GM19395 (cell line): ENCODE results near the gene CEP295NL.
"Not testable (repeated sequence)": the region's sequence is repeated elsewhere in the genome, so short reads cannot be mapped to it uniquely, and the experiment has no call there.

Source experiments
- ATAC-seq: cut with Tn5 transposase; IDR thresholded peaks from one replicate; pipeline ENCODE4 v1.9.1; 2021; ENCODE audit warnings: mild to moderate bottlenecking, moderate library complexity; ENCODE audit not compliant: unreplicated experiment

Gene CEP295NL

DNA sequence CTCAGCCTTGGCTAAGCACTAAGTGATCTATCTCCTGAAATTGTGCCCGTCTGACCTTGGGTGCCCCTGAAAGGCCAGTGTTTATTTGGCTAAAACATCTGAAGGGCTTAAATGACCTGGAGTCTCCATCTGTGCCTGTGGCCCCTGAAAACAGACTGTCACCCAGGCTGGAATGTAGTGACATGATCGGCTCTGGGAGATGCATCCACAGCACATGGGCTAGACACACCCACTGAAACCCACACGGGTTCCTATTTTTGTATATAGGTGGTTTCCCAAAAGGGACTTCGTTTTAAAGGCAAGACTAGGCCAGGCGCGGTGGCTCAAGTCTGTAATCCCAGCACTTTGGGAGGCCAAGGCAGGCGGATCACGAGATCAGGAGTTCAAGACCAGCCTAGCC lies 13.5 kb downstream of the CEP295NL start:
- ATAC-seq: no peak

- no peak for ATAC-seq
These were observed 14.0 kb downstream of the CEP295NL start for GRCh38 chr17:78888941-78889518.

- no peak for ATAC-seq
These were observed 16.0 kb downstream of the CEP295NL start for GRCh38 chr17:78886954-78887353.

GRCh38 chr17:78885956-78886355 lies 17.0 kb downstream of the CEP295NL start:
- ATAC-seq: no peak

DNA sequence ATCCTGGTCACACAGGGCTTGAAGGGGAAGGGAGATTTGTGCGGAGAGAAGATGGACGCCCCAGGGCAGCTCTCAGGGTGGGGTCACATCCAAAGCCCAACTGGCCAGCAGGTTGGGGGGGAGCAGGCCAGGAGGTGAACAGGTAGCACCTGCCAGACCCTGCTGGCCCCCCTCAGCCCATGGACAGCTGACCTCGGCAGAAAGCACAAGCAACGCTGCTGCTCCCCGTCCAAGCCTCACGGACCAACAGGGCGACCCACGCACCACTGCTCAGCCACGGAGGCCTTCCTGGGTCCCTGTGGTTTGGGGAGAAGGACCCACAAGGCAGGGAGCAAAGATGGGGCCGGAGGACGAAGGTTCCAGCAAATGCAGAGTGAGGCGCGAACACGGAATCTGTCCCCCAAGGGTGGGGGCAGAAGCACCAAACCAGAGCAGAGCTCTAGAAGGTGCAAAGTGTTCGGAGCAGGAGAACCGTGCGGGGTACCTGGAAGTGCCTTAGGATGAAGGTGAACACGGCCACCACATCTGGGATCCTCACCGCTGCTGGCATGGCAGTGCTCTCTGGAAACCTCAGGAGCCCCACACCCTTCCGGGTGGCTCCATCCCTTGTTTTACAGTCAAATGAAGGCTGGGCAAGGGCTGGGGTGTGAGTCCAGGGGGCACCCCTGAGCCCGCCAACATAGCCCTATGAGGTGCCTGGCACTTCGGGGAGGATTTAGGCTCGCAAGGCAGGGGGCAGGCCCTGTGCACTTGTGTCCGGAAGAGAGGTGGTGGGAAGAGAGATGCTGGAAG lies 17.9 kb downstream of the CEP295NL start:
- ATAC-seq: no peak

GRCh38 chr17:78884148-78884825 lies 18.7 kb downstream of the CEP295NL start:
- ATAC-seq: no peak

DNA sequence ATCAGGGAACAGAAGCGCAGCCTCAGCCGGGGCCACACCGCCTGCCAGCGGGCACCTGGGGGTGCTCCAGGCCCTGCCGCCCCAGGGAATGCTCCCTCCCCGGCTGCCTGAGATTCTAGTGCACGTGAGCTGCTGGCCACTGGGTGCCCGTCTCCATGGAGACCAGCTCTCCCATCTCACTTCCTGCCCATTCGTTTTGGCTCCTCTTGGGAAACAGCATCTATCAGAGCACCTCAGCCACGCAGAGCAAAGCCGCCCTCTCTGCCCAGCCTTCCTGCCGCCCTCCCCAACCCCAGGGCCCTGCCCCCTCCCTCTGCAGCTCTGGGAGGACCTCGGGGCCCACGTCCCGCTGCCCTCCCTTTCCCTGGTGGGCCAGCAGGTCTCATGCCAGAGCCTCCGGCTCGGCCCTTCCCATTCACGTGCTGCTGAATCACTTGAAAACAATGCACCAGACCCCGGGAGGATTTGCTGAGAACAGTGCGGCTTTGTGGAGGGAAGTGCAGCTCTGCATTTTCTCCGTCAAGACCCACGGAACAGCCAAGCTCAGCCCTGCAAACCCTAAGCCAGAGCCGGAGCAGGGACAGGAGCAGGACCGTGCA lies 19.4 kb downstream of the CEP295NL start:
- no peak for ATAC-seq

- no peak for ATAC-seq
These were observed 19.9 kb downstream of the CEP295NL start for GRCh38 chr17:78883089-78883532.

- no peak for ATAC-seq
These were observed 20.4 kb downstream of the CEP295NL start for GRCh38 chr17:78882540-78883088.

DNA sequence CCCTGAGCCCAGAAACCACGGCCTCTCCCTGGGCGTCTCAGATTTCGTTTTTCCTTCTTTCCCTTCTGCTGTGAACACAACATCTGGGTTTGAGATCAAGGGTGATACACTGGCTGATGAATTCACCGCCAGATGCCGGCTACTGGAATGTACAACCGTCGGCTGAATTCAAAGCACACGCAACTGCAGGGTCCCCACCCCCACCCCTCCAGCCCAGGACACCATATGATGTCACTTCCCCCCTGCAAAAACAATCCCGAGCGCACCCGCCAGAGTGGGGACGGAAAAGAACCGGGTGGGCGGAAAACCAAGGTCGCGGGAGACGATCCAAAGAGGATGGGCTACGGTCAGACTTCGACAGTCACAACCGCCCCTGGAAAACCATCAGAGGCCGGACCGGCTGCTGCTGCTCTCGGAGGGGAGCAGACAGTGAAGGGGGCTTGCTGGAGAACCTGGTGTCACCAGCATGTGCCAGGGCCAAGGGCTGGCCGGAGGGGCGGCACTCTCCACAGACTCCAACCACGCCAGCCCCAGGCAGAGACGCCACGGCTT lies 23.3 kb downstream of the CEP295NL start:
- no peak for ATAC-seq

DNA sequence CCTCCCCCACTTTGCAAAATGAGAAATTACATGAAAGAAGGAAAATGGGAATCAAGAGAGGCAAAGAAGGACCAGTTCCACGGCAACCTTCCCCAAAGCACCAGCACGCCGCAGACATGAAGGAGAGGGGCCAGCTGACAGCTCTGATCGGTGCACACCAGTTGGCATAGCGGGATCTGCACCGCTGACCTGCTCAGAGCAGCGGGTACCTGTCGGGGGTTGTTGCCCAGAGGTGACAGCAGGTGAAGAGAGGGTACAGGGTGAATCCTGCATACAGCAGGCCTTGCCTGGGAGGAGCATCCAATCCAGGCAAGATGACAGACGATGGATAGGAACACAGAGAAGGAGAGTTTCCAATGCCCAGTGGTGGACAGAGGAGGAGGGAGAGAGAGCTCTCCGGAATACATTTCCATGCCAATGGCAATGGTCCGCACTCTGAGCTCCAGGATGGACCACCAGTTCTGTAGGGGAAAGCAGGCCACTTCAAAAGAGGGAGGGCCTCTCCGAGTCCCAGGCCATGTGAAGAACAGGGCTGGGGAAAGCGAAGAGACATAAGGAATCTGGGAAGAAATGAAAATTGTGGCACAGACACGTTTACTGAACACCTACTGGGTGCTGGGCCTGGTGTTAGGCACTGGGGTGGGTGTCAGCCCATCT lies 24.0 kb downstream of the CEP295NL start:
- no peak for ATAC-seq

- ATAC-seq: no peak
These were observed 24.7 kb downstream of the CEP295NL start for GRCh38 chr17:78878261-78878660.

DNA sequence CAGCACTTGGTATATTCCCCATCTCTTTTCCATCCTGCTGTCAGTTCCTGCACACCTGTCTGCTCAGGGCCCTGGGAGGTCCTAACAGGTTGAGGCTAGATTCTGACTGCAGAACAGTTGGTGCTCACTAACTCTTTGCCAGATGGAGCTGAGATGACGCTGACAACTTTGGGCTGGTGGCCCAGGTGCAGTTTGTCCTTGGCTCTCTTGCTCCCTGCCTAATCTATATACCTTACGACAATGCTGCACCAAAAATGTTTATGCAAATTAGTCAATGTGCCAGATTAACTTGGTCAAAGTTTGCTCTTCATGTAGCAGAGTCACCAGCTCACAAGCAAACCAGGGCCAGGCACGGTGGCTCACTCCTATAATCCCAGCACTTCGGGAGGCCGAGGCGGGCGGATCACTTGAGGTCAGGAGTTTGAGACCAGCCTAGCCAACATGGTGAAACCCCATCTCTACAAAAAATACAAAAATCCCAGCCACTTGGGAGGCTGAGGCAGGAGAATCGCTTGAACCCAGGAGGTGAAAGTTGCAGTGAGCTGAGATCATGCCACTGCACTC lies 26.0 kb downstream of the CEP295NL start:
- ATAC-seq: not testable (repeated sequence)

- ATAC-seq: no peak
These were observed 26.9 kb downstream of the CEP295NL start for GRCh38 chr17:78876094-78876597.

DNA sequence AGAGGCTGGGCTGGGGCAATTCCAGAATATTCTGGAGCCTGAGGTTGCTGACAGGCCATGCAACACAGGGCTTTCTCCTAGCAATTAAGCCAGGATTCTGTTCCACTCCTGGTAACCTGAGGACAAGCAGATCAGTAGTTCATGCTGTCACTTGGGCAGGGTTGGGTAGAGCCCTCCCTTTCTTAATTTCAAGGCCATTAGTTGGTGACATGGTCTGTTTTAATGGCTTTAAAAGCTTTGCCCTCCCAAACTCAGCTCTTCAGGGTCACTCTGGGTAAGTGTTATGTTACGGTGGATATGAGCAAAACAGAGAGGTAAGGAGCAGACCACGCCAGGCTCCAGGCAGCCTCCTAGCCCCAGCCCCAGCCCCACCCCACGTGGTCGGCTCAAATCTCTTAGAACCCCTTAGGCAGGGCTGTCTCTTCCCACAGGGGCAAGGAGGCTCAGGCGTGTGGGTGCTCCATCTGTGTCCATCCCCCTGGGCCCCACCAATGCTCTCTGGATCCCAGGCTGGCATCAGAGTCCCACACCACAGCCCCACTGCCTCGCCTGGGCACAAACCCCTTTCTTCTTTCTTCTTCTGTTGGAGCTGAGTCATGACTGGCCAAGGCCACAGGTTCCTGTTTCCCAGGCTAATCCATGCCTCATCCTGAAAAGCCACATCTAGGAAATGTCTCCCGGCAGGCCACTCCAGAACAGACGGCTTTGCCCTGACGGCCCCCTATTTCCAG lies 27.5 kb downstream of the CEP295NL start:
- ATAC-seq: no peak

- no peak for ATAC-seq
These were observed 29.3 kb downstream of the CEP295NL start for GRCh38 chr17:78873519-78874340.

GRCh38 chr17:78872486-78872885 lies 30.5 kb downstream of the CEP295NL start:
- no peak for ATAC-seq

DNA sequence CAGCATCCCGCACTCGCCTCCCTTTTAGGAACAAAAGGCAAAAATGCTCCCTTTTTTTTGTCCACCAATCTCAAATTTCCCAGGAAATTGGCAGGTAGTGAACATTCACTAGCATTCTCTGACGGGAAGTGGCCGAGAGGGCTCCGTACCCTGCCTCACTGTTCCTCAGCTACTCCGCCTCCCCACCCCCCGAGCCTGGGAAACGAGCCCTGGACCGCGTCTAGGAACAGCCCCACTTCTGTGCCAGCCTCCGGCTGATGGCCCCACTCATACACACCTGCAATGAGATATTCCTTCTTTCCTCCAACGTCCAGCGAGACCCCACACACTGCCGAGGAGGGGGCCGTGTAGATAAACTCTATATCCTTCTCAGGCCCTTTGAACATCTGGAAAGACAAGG lies 32.4 kb downstream of the CEP295NL start:
- no peak for ATAC-seq
